Activated naive CD8-positive, alpha-beta T cell treated with anti-CD3 and anti-CD28 coated beads, Interleukin-2, amount 10 ng/mL, durations not matched to agents 7 days and 5 days (primary cell): ENCODE results near the gene INHA. TPM values are rescaled to one million over a fixed set of nuclear protein-coding genes. Genes with fewer than 3 reads are reported as not detected.

ENCODE experiments used
- ATAC-seq: fragments of 150-1000 bp; cut with Tn5 transposase; one replicate; pipeline ENCODE4 v1.10.0; 2021; ENCODE audit warnings: low read depth, moderate library complexity
- POLR2A ChIA-PET: fragments of 350-600 bp; sonication (Branson Sonifier 250); formaldehyde crosslinking; loops from one replicate; lab custom pipeline; 2021; ENCODE audit warnings: antibody characterized with exemption; lab: Charles Lee
- DNase-seq: peaks from one replicate; pipeline ENCODE4 v3.0.0; 2021
- H3K27ac Mint-ChIP-seq: one replicate; pipeline ENCODE4 v1.8.0; 2022; ENCODE audit warnings: mild to moderate bottlenecking, mixed read lengths
- H3K27me3 Mint-ChIP-seq: one replicate; pipeline ENCODE4 v1.8.0; 2022; ENCODE audit warnings: mild to moderate bottlenecking, moderate library complexity, mixed read lengths
- H3K36me3 Mint-ChIP-seq: one replicate; pipeline ENCODE4 v1.8.0; 2021; ENCODE audit warnings: mild to moderate bottlenecking, mixed read lengths
- H3K4me1 Mint-ChIP-seq: one replicate; pipeline ENCODE4 v1.8.0; 2021; ENCODE audit warnings: mixed read lengths
- H3K4me3 Mint-ChIP-seq: one replicate; pipeline ENCODE4 v1.8.0; 2022; ENCODE audit warnings: mild to moderate bottlenecking, moderate library complexity, mixed read lengths
- H3K9me3 Mint-ChIP-seq: one replicate; pipeline ENCODE4 v1.8.0; 2021; ENCODE audit warnings: mixed read lengths
- total RNA-seq, 2 experiments: library from RNA; stranded (reverse); gene quantifications; one replicate each; pipeline ENCODE4 v1.2.3, GENCODE V29; 2021

The INHA gene
- total RNA-seq, 2 experiments from 2014 or later: not detected

- no peaks in the 10 kb centered on the region for H3K9me3 Mint-ChIP-seq
- H3K4me3 Mint-ChIP-seq: no peak overlapping the region
- no peak for DNase-seq
- POLR2A ChIA-PET: no interaction called here
- no peaks in the 10 kb centered on the region for H3K4me1 Mint-ChIP-seq
- H3K27ac Mint-ChIP-seq: no peak overlapping the region
- ATAC-seq: no peak
- H3K36me3 Mint-ChIP-seq: no peaks in the 10 kb centered on the region
- H3K27me3 Mint-ChIP-seq: peaks cover 8% of the 10 kb centered on the region
Measured at GRCh38 chr2:219581346-219581745, 9.2 kb downstream of the INHA start.

DNA sequence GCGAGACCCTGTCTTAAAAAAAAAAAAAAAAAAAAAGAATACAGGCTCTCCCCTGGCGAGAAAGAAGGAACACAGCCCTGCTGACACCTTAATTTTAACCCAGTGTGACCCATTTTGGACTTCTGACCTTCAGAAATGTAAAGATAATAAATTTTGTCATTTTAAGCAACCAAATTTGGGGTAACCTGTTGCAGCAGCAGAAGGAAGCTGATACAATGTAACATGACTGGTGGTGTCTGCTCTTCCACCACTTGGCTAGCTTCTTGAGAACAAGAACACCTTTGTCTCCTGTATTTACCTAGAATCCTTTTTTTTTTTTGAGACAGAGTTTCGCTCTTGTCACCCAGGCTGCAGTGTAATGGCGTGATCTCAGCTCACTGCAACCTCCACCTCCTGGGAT is 19.0 kb downstream of the INHA start:
- H3K27ac Mint-ChIP-seq: no peak overlapping the region
- no peaks in the 10 kb centered on the region for H3K9me3 Mint-ChIP-seq
- H3K27me3 Mint-ChIP-seq: peaks cover 6% of the 10 kb centered on the region
- no peak overlapping the region for H3K4me3 Mint-ChIP-seq
- no peak for DNase-seq
- no peaks in the 10 kb centered on the region for H3K36me3 Mint-ChIP-seq
- POLR2A ChIA-PET: no interaction called here
- no peak for ATAC-seq
- peaks cover 5% of the 10 kb centered on the region for H3K4me1 Mint-ChIP-seq

GRCh38 chr2:219592736-219593135 is 20.6 kb downstream of the INHA start:
- Mint-ChIP-seq H3K36me3 (no peaks in the 10 kb centered on the region), H3K4me3 (no peak overlapping the region), H3K4me1 (peaks cover 8% of the 10 kb centered on the region), H3K27ac (no peak overlapping the region), H3K9me3 (no peaks in the 10 kb centered on the region), H3K27me3 (peaks cover 4% of the 10 kb centered on the region)
- DNase-seq: no peak
- no peak for ATAC-seq
- POLR2A ChIA-PET: no interaction called here

DNA sequence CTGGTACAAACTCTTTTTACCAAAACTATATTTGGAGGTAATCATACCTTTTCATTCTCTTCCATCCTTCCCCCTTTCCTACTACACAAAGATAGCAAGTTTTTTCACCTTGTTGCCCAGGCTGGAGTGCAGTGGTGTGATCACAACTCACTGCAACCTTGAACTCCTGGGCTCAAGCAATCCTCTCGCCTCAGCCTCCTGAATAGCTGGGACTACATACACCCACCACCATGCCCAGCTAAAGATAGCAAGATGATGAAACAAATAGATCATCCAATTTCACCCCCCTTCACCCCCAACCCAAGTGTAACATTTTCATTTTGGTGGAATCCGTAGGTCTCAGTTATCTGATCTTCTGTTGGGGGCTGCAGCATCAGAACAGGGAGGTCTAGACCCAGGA is 21.0 kb downstream of the INHA start:
- Mint-ChIP-seq H3K27me3 (peaks cover 4% of the 10 kb centered on the region), H3K9me3 (no peaks in the 10 kb centered on the region), H3K27ac (no peak overlapping the region), H3K4me3 (no peak overlapping the region), H3K36me3 (no peaks in the 10 kb centered on the region), H3K4me1 (peaks cover 10% of the 10 kb centered on the region)
- no peak for ATAC-seq
- DNase-seq: no peak
- POLR2A ChIA-PET: no interaction called here

GRCh38 chr2:219595256-219595655 is 23.1 kb downstream of the INHA start:
- POLR2A ChIA-PET: no interaction called here
- Mint-ChIP-seq H3K4me3 (no peak overlapping the region), H3K27me3 (peaks cover 4% of the 10 kb centered on the region), H3K4me1 (peaks cover 21% of the 10 kb centered on the region), H3K36me3 (no peaks in the 10 kb centered on the region), H3K27ac (peak overlapping the region; percentile 54), H3K9me3 (no peaks in the 10 kb centered on the region)
- DNase-seq: no peak
- ATAC-seq: no peak

DNA sequence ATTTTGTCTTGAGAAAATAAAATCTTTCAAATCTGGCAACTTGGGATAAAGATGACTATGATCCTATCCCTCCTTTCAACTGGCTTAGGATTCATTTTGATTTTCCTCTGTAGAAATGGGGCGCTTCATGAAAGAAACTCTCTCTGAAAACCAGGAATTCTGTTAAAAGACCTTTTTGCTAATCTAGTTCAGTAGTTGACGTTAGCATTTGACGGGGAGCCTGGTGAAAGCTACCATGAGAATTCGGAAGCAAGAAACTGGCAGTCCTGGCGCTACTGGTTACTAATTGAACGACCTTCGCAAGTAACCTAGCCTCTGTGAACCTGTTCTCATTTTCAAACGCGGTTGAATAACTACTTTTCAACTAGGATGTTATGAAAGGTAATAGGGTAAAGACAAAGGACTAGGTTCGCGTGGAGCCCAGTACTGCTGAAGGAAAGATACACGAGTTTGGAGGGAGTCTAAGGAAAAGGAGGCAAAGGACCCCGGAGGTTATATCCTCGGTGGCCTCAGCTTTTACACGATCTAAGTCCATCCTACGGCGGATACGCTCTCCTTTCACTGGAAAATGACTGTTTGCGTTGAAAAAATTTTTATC is 24.9 kb downstream of the INHA start:
- Mint-ChIP-seq H3K36me3 (no peaks in the 10 kb centered on the region), H3K4me1 (peaks cover 23% of the 10 kb centered on the region)

GRCh38 chr2:219597552-219598307 is 25.6 kb downstream of the INHA start, which contains the start of gene STK11IP:
STK11IP (plus strand) TSS chr2:219597857; CDS start chr2:219598120, 263 bp downstream.
- POLR2A ChIA-PET: interaction anchor here (0.5 to 2.0 kb wide), 7 partner anchors 11 to 210 kb away, joined by 3 to 7 read pairs (median 5); partner anchors contain the start of genes CHPF, DNPEP, GMPPA and TMEM198
- DNase-seq (peak; percentile 89), ATAC-seq (peak; percentile 87)
- Mint-ChIP-seq H3K4me1 (peaks cover 23% of the 10 kb centered on the region), H3K9me3 (no peaks in the 10 kb centered on the region), H3K36me3 (no peaks in the 10 kb centered on the region), H3K27ac (peak within 1 kb of the TSS; percentile 89), H3K4me3 (peak within 1 kb of the TSS; percentile 89), H3K27me3 (peaks cover 4% of the 10 kb centered on the region)

More for the DNA sequence above, 24.9 kb downstream of the INHA start:
- peak overlapping the region; percentile 89 for H3K4me3 Mint-ChIP-seq
- no peak for ATAC-seq
- H3K27ac Mint-ChIP-seq: peak overlapping the region; percentile 89
- no peaks in the 10 kb centered on the region for H3K9me3 Mint-ChIP-seq
- peaks cover 4% of the 10 kb centered on the region for H3K27me3 Mint-ChIP-seq
- POLR2A ChIA-PET: interaction anchor here (0.5 to 2.0 kb wide), 7 partner anchors 12 to 209 kb away, joined by 3 to 7 read pairs (median 5); partner anchors contain the start of genes CHPF, DNPEP, GMPPA and TMEM198
- DNase-seq: no peak

DNA sequence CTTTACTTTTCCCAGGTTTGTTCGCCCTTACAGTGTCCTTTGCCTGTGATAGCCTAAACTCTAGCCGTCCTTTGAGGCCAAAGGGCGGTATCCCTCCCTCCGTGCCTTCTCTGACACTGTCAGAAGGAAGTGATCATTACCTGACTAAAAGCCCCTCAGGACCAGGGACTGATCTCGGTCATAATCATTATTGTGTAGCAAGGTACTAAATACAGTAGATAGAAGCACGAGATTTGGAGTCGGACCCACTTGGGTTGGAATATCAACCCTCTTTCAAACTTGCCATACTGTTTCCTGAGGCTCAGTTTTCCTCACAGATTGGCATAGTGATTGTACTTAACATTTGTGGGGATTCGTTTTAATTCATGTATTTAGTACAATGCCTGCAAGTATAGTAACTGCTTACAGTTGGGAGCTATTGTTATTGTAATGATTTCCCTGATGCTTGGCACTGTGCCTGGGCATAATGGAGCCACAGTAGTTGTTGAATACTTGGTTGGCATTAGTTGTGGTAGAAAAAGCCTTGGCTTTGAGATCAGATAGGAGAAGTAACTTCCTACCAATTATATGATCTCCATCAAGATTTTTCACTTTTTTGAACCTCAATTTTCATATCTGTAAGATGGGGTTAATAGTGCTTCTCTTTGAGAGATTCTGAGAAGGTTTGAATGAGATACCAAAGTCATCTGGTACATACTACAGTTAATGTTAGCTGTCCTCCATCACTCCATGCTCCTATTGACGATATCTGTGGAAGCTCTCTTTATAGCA is 26.4 kb downstream of the INHA start:
- peaks cover 23% of the 10 kb centered on the region for H3K4me1 Mint-ChIP-seq
- H3K4me3 Mint-ChIP-seq: peak overlapping the region; percentile 89
- peaks cover 4% of the 10 kb centered on the region for H3K27me3 Mint-ChIP-seq
- H3K9me3 Mint-ChIP-seq: no peaks in the 10 kb centered on the region
- no peak for ATAC-seq
- no peaks in the 10 kb centered on the region for H3K36me3 Mint-ChIP-seq
- peak overlapping the region; percentile 89 for H3K27ac Mint-ChIP-seq
- DNase-seq: no peak
- POLR2A ChIA-PET: interaction anchor here (1.4 to 2.0 kb wide), 3 partner anchors 11 to 100 kb away, joined by 4 to 5 read pairs (median 5); partner anchors contain the start of gene GMPPA

- DNase-seq (no peak), ATAC-seq (no peak)
- POLR2A ChIA-PET: no interaction called here
- no peak overlapping the region for H3K4me3 Mint-ChIP-seq
- H3K36me3 Mint-ChIP-seq: peaks cover 7% of the 10 kb centered on the region
- H3K27ac Mint-ChIP-seq: no peak overlapping the region
- peaks cover 10% of the 10 kb centered on the region for H3K4me1 Mint-ChIP-seq
- no peaks in the 10 kb centered on the region for H3K27me3 Mint-ChIP-seq
- H3K9me3 Mint-ChIP-seq: no peaks in the 10 kb centered on the region
Measured at GRCh38 chr2:219603771-219604170, 31.7 kb downstream of the INHA start.

- DNase-seq (no peak), ATAC-seq (no peak)
- Mint-ChIP-seq H3K36me3 (peaks cover 9% of the 10 kb centered on the region), H3K27me3 (no peaks in the 10 kb centered on the region), H3K4me1 (peaks cover 4% of the 10 kb centered on the region), H3K9me3 (no peaks in the 10 kb centered on the region), H3K4me3 (no peak overlapping the region), H3K27ac (no peak overlapping the region)
- POLR2A ChIA-PET: no interaction called here
Measured at GRCh38 chr2:219605607-219605954, 33.5 kb downstream of the INHA start.

- Mint-ChIP-seq H3K4me3 (no peak overlapping the region), H3K9me3 (no peaks in the 10 kb centered on the region), H3K36me3 (peaks cover 14% of the 10 kb centered on the region), H3K4me1 (peaks cover 10% of the 10 kb centered on the region), H3K27ac (no peak overlapping the region), H3K27me3 (no peaks in the 10 kb centered on the region)
- DNase-seq: no peak
- no peak for ATAC-seq
- POLR2A ChIA-PET: no interaction called here
Measured at GRCh38 chr2:219607931-219608330, 35.8 kb downstream of the INHA start.

DNA sequence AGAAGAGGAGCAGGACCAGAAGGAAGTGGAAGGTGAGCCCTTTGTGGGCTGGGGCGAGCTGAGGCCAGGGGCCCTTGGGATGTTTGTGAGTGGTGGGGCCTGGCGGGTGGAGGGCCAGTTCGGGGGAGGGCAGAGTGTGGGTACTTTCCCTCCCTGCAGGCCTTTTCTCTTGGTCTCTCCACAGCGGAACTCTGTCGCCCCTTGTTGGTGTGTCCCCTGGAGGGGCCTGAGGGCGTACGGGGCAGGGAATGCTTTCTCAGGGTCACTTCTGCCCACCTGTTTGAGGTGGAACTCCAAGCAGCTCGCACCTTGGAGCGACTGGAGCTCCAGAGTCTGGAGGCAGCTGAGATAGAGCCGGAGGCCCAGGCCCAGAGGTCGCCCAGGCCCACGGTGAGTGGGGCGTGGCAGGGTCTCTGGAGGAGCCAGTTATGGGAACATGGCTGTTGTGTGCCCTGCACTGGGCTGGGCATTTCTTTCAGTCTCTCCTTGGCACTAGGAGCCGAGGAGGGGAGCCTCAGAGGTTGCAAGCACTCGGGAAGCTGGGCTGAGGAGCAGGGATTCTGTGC is 36.4 kb downstream of the INHA start:
- ATAC-seq (no peak), DNase-seq (no peak)
- H3K9me3 Mint-ChIP-seq: no peaks in the 10 kb centered on the region
- H3K36me3 Mint-ChIP-seq: peaks cover 14% of the 10 kb centered on the region
- POLR2A ChIA-PET: interaction anchor here (1.8 kb wide), 1 partner anchor 11 kb away, joined by 4 read pairs; the partner anchor contains the start of gene STK11IP
- H3K4me3 Mint-ChIP-seq: no peak overlapping the region
- no peaks in the 10 kb centered on the region for H3K27me3 Mint-ChIP-seq
- no peak overlapping the region for H3K27ac Mint-ChIP-seq
- H3K4me1 Mint-ChIP-seq: peaks cover 11% of the 10 kb centered on the region
